HepG2 (cell line): ENCODE measurements around the gene C3orf70. TPM values are rescaled to one million over a fixed set of nuclear protein-coding genes. Genes with fewer than 3 reads are reported as not detected.

ENCODE experiments used
- KAT8 ChIP-seq: IDR thresholded peaks from 2 replicates; pipeline ENCODE4 v1.6.1; 2016; ENCODE audit warnings: missing genetic modification reagents, missing compliant biosample characterization
- NR2F6 ChIP-seq, 2 experiments: IDR thresholded peaks; 2 replicates each; pipeline ENCODE4 v1.6.1; 2016; ENCODE audit warnings: antibody characterized with exemption in 1 of 2, mild to moderate bottlenecking in 1 of 2
- SALL1 ChIP-seq: sonication (generic); formaldehyde crosslinking; IDR thresholded peaks from 2 replicates; pipeline ENCODE4 v1.8.0; 2022; ENCODE audit warnings: mild to moderate bottlenecking, missing genetic modification reagents
- SAP130 ChIP-seq: IDR thresholded peaks from 2 replicates; pipeline ENCODE4 v1.6.1; 2016; ENCODE audit warnings: low read depth
- SP5 ChIP-seq: IDR thresholded peaks from 2 replicates; pipeline ENCODE4 v1.6.1; 2016; ENCODE audit warnings: low read depth, borderline replicate concordance
- SPEN ChIP-seq: sonication (generic); formaldehyde crosslinking; IDR thresholded peaks from 2 replicates; pipeline ENCODE4 v1.5.1; 2020; ENCODE audit warnings: low read depth, mild to moderate bottlenecking, missing genetic modification reagents
- ZBTB38 ChIP-seq: sonication (generic); formaldehyde crosslinking; IDR thresholded peaks from 2 replicates; pipeline ENCODE4 v1.5.1; 2020; ENCODE audit warnings: mild to moderate bottlenecking, missing genetic modification reagents
- ZFX ChIP-seq: sonication (generic); formaldehyde crosslinking; IDR thresholded peaks from 2 replicates; pipeline ENCODE4 v1.4.0; 2020; ENCODE audit warnings: mild to moderate bottlenecking, low read depth, missing genetic modification reagents, moderate library complexity
- ZNF263 ChIP-seq: sonication (generic); formaldehyde crosslinking; IDR thresholded peaks from 2 replicates; pipeline ENCODE4 v1.4.0; 2020; ENCODE audit warnings: missing genetic modification reagents
- ZNF713 ChIP-seq: sonication (generic); formaldehyde crosslinking; IDR thresholded peaks from 2 replicates; pipeline ENCODE4 v1.4.0; 2020; ENCODE audit warnings: mild to moderate bottlenecking, missing genetic modification reagents
- polyA plus RNA-seq, 8 experiments: library from polyadenylated mRNA; depleted of rRNA in 3 of 8; stranded (reverse) in 7 of 8; unstranded in 1 of 8; fragments of >200 nt; fragmentation: Illumina TruSeq in 4 of 8; extraction: Trizol in 4 of 8; gene quantifications; 2 replicates each; pipeline versions ENCODE4 v1.2.1 to v1.2.3, GENCODE V29; 2011 to 2016; ENCODE audit warnings: low read depth in 4 of 8, missing spikeins in 1 of 8, mixed read lengths in 1 of 8; ENCODE audit not compliant: insufficient read depth in 1 of 8
- total RNA-seq, 5 experiments: library from RNA; depleted of rRNA; stranded (reverse); fragments of >200 nt; fragmentation: Illumina TruSeq; extraction: Trizol; gene quantifications; 2 replicates each; pipeline ENCODE4 v1.2.3, GENCODE V29; 2016; ENCODE audit warnings: low read depth in 1 of 5
- TF ChIP-seq, protein P1 (sequence below): sonication (generic); formaldehyde crosslinking; IDR thresholded peaks from 2 replicates; pipeline ENCODE4 v1.8.0; 2022; ENCODE audit warnings: mild to moderate bottlenecking, missing genetic modification reagents; ENCODE audit not compliant: insufficient replicate concordance
- TF ChIP-seq, protein P2 (sequence below), 2 experiments: sonication (generic) in 1 of 2; formaldehyde crosslinking in 1 of 2; IDR thresholded peaks; 2 replicates each; pipeline versions ENCODE4 v1.5.1 to v1.6.1; 2011 to 2020; ENCODE audit warnings: borderline replicate concordance in 1 of 2, low read depth in 1 of 2, low read length in 1 of 2, mild to moderate bottlenecking in 1 of 2, missing genetic modification reagents in 1 of 2, moderate library complexity in 1 of 2
- TF ChIP-seq, protein P3 (sequence below): sonication (generic); formaldehyde crosslinking; IDR thresholded peaks from 2 replicates; pipeline ENCODE4 v1.8.1; 2023; ENCODE audit warnings: mild to moderate bottlenecking, moderate library complexity, missing genetic modification reagents

Gene C3orf70
- total and polyA plus RNA-seq, 2 of the 13 experiments (the other 11 are each of a cell fraction or from before 2014, with no cell fraction given): 0.79 to 2.4 TPM

DNA sequence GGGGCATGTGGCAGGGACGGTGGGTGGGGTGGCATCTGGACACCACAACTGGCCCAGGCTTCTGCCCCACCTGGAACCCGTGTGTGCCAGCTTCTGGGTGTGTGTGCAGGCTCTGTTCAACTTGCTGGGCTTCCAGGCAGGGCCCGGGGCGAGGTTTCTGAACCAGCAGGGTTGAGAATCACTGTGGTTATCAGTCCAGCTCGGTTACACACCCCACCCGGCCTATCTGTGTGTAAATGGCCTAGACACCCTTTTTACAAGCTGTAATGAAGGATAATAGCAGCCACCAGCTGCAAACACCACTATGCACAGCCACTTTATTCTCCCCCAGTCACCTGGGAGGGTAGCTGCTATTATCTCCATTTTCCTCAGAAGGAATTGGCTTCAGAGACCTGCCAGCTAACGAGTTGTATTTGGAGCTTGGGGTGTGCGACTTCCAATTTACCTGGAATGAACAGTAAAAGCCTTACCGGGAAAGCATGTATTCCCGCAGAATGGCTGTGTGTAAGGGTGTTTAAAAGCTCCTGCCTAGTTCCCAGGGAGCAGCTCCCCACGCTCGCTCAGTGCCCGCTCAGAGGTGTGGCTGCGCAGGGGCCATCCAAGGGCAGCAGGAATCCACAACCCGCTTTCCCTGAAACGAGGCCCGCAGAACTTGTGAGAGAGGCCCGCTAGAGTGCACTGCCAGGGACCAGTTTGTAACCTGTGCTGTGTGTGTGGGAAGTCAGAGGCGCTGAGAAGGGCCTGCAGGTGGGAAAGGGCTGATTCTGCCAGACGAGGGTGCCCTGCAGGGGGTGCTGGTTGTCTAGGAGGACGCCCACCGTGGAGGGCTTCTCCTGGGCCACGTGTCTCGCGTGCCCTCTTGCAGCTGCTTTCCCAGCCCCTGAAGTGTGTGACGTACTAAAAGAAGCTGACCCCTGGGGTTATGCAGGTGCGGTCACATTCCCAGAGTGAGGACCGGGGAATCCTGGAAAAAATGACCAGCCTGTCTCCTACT is 83.5 kb downstream of the C3orf70 start (continued):
- TF ChIP-seq, protein P1, sequence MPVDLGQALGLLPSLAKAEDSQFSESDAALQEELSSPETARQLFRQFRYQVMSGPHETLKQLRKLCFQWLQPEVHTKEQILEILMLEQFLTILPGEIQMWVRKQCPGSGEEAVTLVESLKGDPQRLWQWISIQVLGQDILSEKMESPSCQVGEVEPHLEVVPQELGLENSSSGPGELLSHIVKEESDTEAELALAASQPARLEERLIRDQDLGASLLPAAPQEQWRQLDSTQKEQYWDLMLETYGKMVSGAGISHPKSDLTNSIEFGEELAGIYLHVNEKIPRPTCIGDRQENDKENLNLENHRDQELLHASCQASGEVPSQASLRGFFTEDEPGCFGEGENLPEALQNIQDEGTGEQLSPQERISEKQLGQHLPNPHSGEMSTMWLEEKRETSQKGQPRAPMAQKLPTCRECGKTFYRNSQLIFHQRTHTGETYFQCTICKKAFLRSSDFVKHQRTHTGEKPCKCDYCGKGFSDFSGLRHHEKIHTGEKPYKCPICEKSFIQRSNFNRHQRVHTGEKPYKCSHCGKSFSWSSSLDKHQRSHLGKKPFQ: no peak
- TF ChIP-seq ZNF713 (CRISPR knock-in tag): 0 out of 2 replicates have a peak, but pooled peaks have one; percentile 9
- TF ChIP-seq SPEN (CRISPR knock-in tag): 0 out of 2 replicates have a peak, but pooled peaks have one; percentile 32
- no peak for TF ChIP-seq ZNF263 (CRISPR knock-in tag)
- peak; percentile 54; the same call in 1 of the 2 replicates for TF ChIP-seq KAT8 (CRISPR knock-in tag)
- TF ChIP-seq ZBTB38: 0 out of 2 replicates have a peak, but pooled peaks have one; percentile 32
- peak; percentile 57 for TF ChIP-seq SALL1 (CRISPR knock-in tag)
- TF ChIP-seq SAP130 (CRISPR knock-in tag): peak; percentile 27; the same call in 1 of the 2 replicates
- TF ChIP-seq, protein P2, sequence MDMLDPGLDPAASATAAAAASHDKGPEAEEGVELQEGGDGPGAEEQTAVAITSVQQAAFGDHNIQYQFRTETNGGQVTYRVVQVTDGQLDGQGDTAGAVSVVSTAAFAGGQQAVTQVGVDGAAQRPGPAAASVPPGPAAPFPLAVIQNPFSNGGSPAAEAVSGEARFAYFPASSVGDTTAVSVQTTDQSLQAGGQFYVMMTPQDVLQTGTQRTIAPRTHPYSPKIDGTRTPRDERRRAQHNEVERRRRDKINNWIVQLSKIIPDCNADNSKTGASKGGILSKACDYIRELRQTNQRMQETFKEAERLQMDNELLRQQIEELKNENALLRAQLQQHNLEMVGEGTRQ (IDR thresholded peaks at IDR 0.05; ENCODE audit: low read depth, low read length): no peak
- TF ChIP-seq, protein P2 (CRISPR knock-in tag; IDR thresholded peaks at IDR 0.05; ENCODE audit: borderline replicate concordance): peak; percentile 20; the same call in 1 of the 2 replicates
- TF ChIP-seq ZFX (CRISPR knock-in tag): peak; percentile 21; the same call in 1 of the 2 replicates
- TF ChIP-seq SP5 (CRISPR knock-in tag): no peak
- TF ChIP-seq, protein P3, sequence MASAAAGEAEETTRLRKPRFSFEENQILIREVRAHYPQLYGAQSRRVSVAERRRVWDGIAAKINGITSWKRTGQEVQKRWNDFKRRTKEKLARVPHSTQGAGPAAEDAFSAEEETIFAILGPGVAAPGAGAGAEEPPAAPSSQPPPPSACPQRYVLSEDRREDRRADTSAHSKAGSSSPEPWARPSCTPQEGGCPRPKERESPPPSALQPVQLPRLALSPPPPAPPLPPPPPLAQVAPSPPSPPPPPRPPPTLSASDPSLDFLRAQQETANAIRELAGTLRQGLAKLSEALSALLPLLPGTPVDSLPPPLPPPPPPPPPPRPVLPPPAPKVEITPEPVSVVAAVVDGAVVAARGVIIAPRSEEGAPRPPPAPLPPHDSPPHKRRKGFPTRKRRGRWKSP (CRISPR knock-in tag): no peak
- TF ChIP-seq NR2F6 (IDR thresholded peaks at IDR 0.05): no peak
- peak; percentile 33; the same call in 1 of the 2 replicates for TF ChIP-seq NR2F6 (CRISPR knock-in tag; IDR thresholded peaks at IDR 0.05)
- TF ChIP-seq, all 625 proteins: peak for 35
